HepG2 (cell line): ENCODE results near the gene RBBP8NL. TPM values are rescaled to one million over a fixed set of nuclear protein-coding genes. Genes with fewer than 3 reads are reported as not detected.

Experiments
- CAMTA2 ChIP-seq: sonication (generic); formaldehyde crosslinking; IDR thresholded peaks from 2 replicates; pipeline ENCODE4 v1.4.0; 2020; ENCODE audit warnings: mild to moderate bottlenecking, missing genetic modification reagents, borderline replicate concordance
- CCAR2 ChIP-seq: fragments of 200-400 bp; formaldehyde crosslinking; optimal IDR thresholded peaks from 2 replicates; pipeline ENCODE3; 2018; ENCODE audit warnings: low read depth, mild to moderate bottlenecking, low read length, moderate library complexity
- E2F1 ChIP-seq: sonication (generic); formaldehyde crosslinking; IDR thresholded peaks from 2 replicates; pipeline ENCODE4 v1.5.0; 2020; ENCODE audit warnings: missing genetic modification reagents
- ERF ChIP-seq: IDR thresholded peaks from 2 replicates; pipeline ENCODE4 v1.6.1; 2018; ENCODE audit warnings: missing biosample characterization, missing genetic modification reagents
- ETS1 ChIP-seq: sonication (generic); formaldehyde crosslinking; IDR thresholded peaks from 2 replicates; pipeline ENCODE4 v1.4.0; 2020; ENCODE audit warnings: missing genetic modification reagents
- HDAC2 ChIP-seq: sonication (generic); formaldehyde crosslinking; IDR thresholded peaks from 2 replicates; pipeline ENCODE4 v1.4.0; 2020; ENCODE audit warnings: missing genetic modification reagents
- JUNB ChIP-seq: sonication (generic); formaldehyde crosslinking; IDR thresholded peaks from 2 replicates; pipeline ENCODE4 v1.8.0; 2022; ENCODE audit warnings: missing genetic modification reagents, mild to moderate bottlenecking, borderline replicate concordance
- JUND ChIP-seq: sonication (generic); formaldehyde crosslinking; IDR thresholded peaks from 2 replicates; pipeline ENCODE4 v1.8.0; 2022; ENCODE audit warnings: mild to moderate bottlenecking, missing genetic modification reagents
- MAFK ChIP-seq, 2 experiments: IDR thresholded peaks in 1 of 2; conservative IDR thresholded peaks in 1 of 2; 2 replicates each; pipeline ENCODE4 v1.6.1; 2011; ENCODE audit warnings: improper control_type of control experiment in 2 of 2, low read length in 2 of 2
- MEIS1 ChIP-seq: sonication (generic); formaldehyde crosslinking; IDR thresholded peaks from 2 replicates; pipeline ENCODE4 v1.9.0; 2021; ENCODE audit warnings: mild to moderate bottlenecking, missing genetic modification reagents, moderate library complexity, borderline replicate concordance
- NR3C1 ChIP-seq: sonication (generic); formaldehyde crosslinking; IDR thresholded peaks from 2 replicates; pipeline ENCODE4 v1.4.0; 2020; ENCODE audit warnings: missing genetic modification reagents
- SMARCC2 ChIP-seq: fragments of 450-650 bp; IDR thresholded peaks from 2 replicates; pipeline ENCODE4 v1.6.1; 2017; ENCODE audit warnings: antibody characterized with exemption, mild to moderate bottlenecking
- TBL1XR1 ChIP-seq: fragments of 150-350 bp; IDR thresholded peaks from 2 replicates; pipeline ENCODE4 v1.6.1; 2014; ENCODE audit warnings: borderline replicate concordance, low read length; ENCODE audit not compliant: partially characterized antibody
- ZBTB37 ChIP-seq: sonication (generic); formaldehyde crosslinking; IDR thresholded peaks from 2 replicates; pipeline ENCODE4 v1.4.0; 2020; ENCODE audit warnings: mild to moderate bottlenecking, missing genetic modification reagents
- ZFP36L1 ChIP-seq: sonication (generic); formaldehyde crosslinking; IDR thresholded peaks from 2 replicates; pipeline ENCODE4 v1.8.0; 2022; ENCODE audit warnings: mild to moderate bottlenecking, missing genetic modification reagents, moderate library complexity
- ZNF251 ChIP-seq: sonication (generic); formaldehyde crosslinking; IDR thresholded peaks from 2 replicates; pipeline ENCODE4 v1.9.0; 2021; ENCODE audit warnings: mild to moderate bottlenecking, missing genetic modification reagents
- ZNF317 ChIP-seq: sonication (generic); formaldehyde crosslinking; IDR thresholded peaks from 2 replicates; pipeline ENCODE4 v1.5.0; 2020; ENCODE audit warnings: mild to moderate bottlenecking, missing genetic modification reagents
- ZNF333 ChIP-seq: sonication (generic); formaldehyde crosslinking; IDR thresholded peaks from 2 replicates; pipeline ENCODE4 v1.4.0; 2020; ENCODE audit warnings: mild to moderate bottlenecking, missing genetic modification reagents, borderline replicate concordance
- ZNF616 ChIP-seq: sonication (generic); formaldehyde crosslinking; IDR thresholded peaks from 2 replicates; pipeline ENCODE4 v1.5.0; 2020; ENCODE audit warnings: low read depth, mild to moderate bottlenecking, missing genetic modification reagents
- ZNF629 ChIP-seq: sonication (generic); formaldehyde crosslinking; conservative IDR thresholded peaks from 2 replicates; pipeline ENCODE4 v1.5.0; 2020; ENCODE audit warnings: missing genetic modification reagents
- ZNF670 ChIP-seq: sonication (generic); formaldehyde crosslinking; IDR thresholded peaks from 2 replicates; pipeline ENCODE4 v1.8.0; 2022; ENCODE audit warnings: mild to moderate bottlenecking, missing genetic modification reagents, borderline replicate concordance
- ZNF713 ChIP-seq: sonication (generic); formaldehyde crosslinking; IDR thresholded peaks from 2 replicates; pipeline ENCODE4 v1.4.0; 2020; ENCODE audit warnings: mild to moderate bottlenecking, missing genetic modification reagents
- ZNF75D ChIP-seq: sonication (generic); formaldehyde crosslinking; IDR thresholded peaks from 2 replicates; pipeline ENCODE4 v1.8.1; 2023; ENCODE audit warnings: missing genetic modification reagents, mild to moderate bottlenecking, borderline replicate concordance
- polyA plus RNA-seq, 8 experiments: library from polyadenylated mRNA; depleted of rRNA in 3 of 8; stranded (reverse) in 7 of 8; unstranded in 1 of 8; fragments of >200 nt; fragmentation: Illumina TruSeq in 4 of 8; extraction: Trizol in 4 of 8; gene quantifications; 2 replicates each; pipeline versions ENCODE4 v1.2.1 to v1.2.3, GENCODE V29; 2011 to 2016; ENCODE audit warnings: low read depth in 4 of 8, missing spikeins in 1 of 8, mixed read lengths in 1 of 8; ENCODE audit not compliant: insufficient read depth in 1 of 8
- total RNA-seq, 5 experiments: library from RNA; depleted of rRNA; stranded (reverse); fragments of >200 nt; fragmentation: Illumina TruSeq; extraction: Trizol; gene quantifications; 2 replicates each; pipeline ENCODE4 v1.2.3, GENCODE V29; 2016; ENCODE audit warnings: low read depth in 1 of 5

RBBP8NL gene
- total and polyA plus RNA-seq, 2 of the 13 experiments (the other 11 are each of a cell fraction or from before 2014, with no cell fraction given) = 0.69 to 0.86 TPM

- no peak for TF ChIP-seq MAFK (conservative IDR thresholded peaks at IDR 0.05 in 1 of 2, IDR thresholded peaks at IDR 0.05 in 1 of 2; ENCODE audit: low read length in 2 of 2)
- TF ChIP-seq ZNF629 (CRISPR knock-in tag) = peak; percentile 69
- TF ChIP-seq ERF = peak; percentile 91
- no peak for TF ChIP-seq JUNB
- TF ChIP-seq ZFP36L1 (CRISPR knock-in tag) = no peak
- TF ChIP-seq CCAR2 = no peak
- TF ChIP-seq NR3C1 (CRISPR knock-in tag) = 0 out of 2 replicates have a peak, but pooled peaks have one; percentile 11
- no peak for TF ChIP-seq ETS1 (CRISPR knock-in tag)
- TF ChIP-seq MEIS1 (CRISPR knock-in tag) = peak; percentile 96
- no peak for TF ChIP-seq TBL1XR1
- TF ChIP-seq ZNF317 = peak; percentile 85
- TF ChIP-seq E2F1 = peak; percentile 95
- TF ChIP-seq ZBTB37 (CRISPR knock-in tag) = 0 out of 2 replicates have a peak, but pooled peaks have one; percentile 23
- TF ChIP-seq JUND (CRISPR knock-in tag) = 0 out of 2 replicates have a peak, but pooled peaks have one; percentile 46
- TF ChIP-seq ZNF616 = peak; percentile 41; the same call in 1 of the 2 replicates
- peak; percentile 82 for TF ChIP-seq HDAC2
- TF ChIP-seq ZNF713 (CRISPR knock-in tag) = no peak; the same call in 1 of the 2 replicates
- TF ChIP-seq ZNF670 (CRISPR knock-in tag) = peak; percentile 84; the same call in 1 of the 2 replicates
- peak; percentile 96; the same call in 1 of the 2 replicates for TF ChIP-seq ZNF333 (CRISPR knock-in tag)
- no peak for TF ChIP-seq ZNF251 (CRISPR knock-in tag)
- TF ChIP-seq SMARCC2 = no peak
- TF ChIP-seq ZNF75D (CRISPR knock-in tag) = no peak; the same call in 1 of the 2 replicates
- TF ChIP-seq CAMTA2 (CRISPR knock-in tag) = peak; percentile 94; the same call in 1 of the 2 replicates
Measured at GRCh38 chr20:62407221-62407992, 19.9 kb downstream of the RBBP8NL start, which contains the start of gene CABLES2 (continued).
